Activated naive CD4-positive, alpha-beta T cell treated with anti-CD3 and anti-CD28 coated beads, Interleukin-2, amount 50 U/mL, for 72 hours (primary cell): ENCODE results near the gene CCNL2. TPM values are rescaled to one million over a fixed set of nuclear protein-coding genes. Genes with fewer than 3 reads are reported as not detected.
"Not testable (repeated sequence)": the region's sequence is repeated elsewhere in the genome, so short reads cannot be mapped to it uniquely, and the experiment has no call there.

Experiments
- ATAC-seq, 2 donors: fragments of 150-1000 bp; cut with Tn5 transposase; 2 replicates each; pipeline ENCODE4 v1.10.0; 2021; ENCODE audit warnings: mild to moderate bottlenecking in 2 of 2, moderate library complexity in 2 of 2
- DNase-seq, 2 donors: peaks; one replicate each; pipeline ENCODE4 v3.0.0; 2021 to 2022; ENCODE audit warnings: low spot score in 2 of 2
- H3K27ac Mint-ChIP-seq, 2 donors: one replicate each; pipeline ENCODE4 v1.8.0; 2022; ENCODE audit warnings: mild to moderate bottlenecking in 2 of 2, mixed read lengths in 2 of 2
- H3K36me3 Mint-ChIP-seq, 2 donors: one replicate each; pipeline ENCODE4 v1.8.0; 2022; ENCODE audit warnings: mixed read lengths in 2 of 2
- H3K9me3 Mint-ChIP-seq, 2 donors: one replicate each; pipeline ENCODE4 v1.8.0; 2022; ENCODE audit warnings: mixed read lengths in 2 of 2
- total RNA-seq, 2 donors: library from RNA; stranded (reverse); gene quantifications; one replicate each; pipeline ENCODE4 v1.2.3, GENCODE V29; 2022

Gene CCNL2
- total RNA-seq, 2 donors from 2014 or later: 108 to 174 TPM

- ATAC-seq: no peak
- DNase-seq: no peak
- peaks cover 0 to 12% of the 10 kb centered on the region in 2 donors for H3K36me3 Mint-ChIP-seq
- H3K27ac Mint-ChIP-seq: peak overlapping the region; percentile 79 to 95
- no peaks in the 10 kb centered on the region for H3K9me3 Mint-ChIP-seq
Observed at GRCh38 chr1:1373815-1374588, 25.1 kb downstream of the CCNL2 start.

- H3K27ac Mint-ChIP-seq: peak overlapping the region; percentile 14 to 95
- peaks cover 0 to 12% of the 10 kb centered on the region in 2 donors for H3K36me3 Mint-ChIP-seq
- ATAC-seq (no peak), DNase-seq (no peak)
- no peaks in the 10 kb centered on the region for H3K9me3 Mint-ChIP-seq
Observed at GRCh38 chr1:1373051-1373814, 25.9 kb downstream of the CCNL2 start.

DNA sequence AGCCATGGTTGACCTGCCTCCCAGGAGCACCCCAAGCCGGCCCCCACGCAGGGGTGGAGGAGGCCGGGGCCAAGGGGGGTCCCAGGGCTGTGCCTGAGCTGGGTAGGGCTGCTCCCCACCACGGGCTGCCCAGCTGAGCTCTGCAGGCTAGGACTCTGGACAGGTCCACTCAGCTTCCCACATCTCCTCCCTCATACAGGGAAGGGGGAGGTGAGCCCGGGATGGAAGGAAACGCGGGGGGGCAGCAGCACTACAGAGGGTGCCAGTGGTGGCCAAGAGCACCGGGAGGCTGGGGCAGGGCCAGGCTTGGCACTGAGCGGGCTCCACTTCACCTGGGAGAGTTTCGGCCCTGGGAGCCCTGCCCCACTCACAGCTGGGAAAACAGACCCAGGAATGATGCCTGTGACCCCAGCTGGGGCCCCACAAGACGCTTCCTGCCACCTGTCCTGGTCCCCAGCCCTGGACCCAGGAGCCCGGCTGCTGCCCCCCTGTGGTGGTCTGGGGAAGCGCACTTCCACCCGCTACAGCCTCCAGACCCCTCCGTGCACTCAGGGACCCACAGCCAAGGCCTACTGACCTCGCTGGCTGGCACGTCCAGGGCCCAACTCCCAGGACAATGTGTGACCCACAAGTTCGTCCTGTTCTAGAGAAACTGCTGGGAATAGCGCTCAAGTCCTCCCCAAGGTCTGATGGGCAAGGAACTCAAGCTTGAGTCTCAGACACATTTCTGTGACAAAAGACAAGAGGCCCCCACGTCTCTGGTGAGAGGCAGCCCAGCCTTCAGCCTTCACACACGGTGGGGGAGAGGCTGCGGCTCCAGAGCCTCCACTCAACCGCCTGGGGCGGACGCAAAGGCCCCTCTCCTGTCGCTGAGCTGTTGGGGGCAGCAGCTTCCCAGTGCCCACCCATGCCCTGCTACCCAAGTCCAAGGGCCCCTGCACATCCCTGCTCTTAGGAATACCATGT is 27.1 kb downstream of the CCNL2 start:
- ATAC-seq: peak; percentile 43 to 49
- DNase-seq: peak; percentile 77 to 93
- Mint-ChIP-seq H3K36me3 (peaks cover 0 to 12% of the 10 kb centered on the region in 2 donors), H3K9me3 (no peaks in the 10 kb centered on the region), H3K27ac (no peak overlapping the region)

DNA sequence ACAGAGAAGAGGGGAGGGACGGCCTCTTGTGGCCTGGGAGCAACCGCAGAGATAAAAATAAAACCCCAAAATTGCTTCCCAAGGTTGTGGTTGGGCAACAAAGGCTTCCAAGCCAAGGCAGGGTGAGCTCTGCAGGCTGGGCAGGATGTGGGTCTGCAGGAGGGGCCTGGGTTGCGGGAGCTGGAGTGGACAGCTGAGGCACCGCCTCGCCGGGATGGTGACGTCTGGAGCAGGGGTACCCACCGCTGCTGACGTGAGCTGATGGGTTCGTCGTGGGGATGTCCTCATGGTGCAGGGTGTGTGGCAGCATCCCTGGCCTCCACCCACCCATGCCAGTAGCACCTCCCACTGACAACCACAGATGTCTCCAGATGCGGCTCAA is 27.8 kb downstream of the CCNL2 start:
- Mint-ChIP-seq H3K9me3 (no peaks in the 10 kb centered on the region), H3K27ac (peak overlapping the region; percentile 36 to 53), H3K36me3 (peaks cover 0 to 12% of the 10 kb centered on the region in 2 donors)
- peak in 1 of 2 donors; percentile 72 for DNase-seq
- ATAC-seq: peak in 1 of 2 donors; percentile 39

DNA sequence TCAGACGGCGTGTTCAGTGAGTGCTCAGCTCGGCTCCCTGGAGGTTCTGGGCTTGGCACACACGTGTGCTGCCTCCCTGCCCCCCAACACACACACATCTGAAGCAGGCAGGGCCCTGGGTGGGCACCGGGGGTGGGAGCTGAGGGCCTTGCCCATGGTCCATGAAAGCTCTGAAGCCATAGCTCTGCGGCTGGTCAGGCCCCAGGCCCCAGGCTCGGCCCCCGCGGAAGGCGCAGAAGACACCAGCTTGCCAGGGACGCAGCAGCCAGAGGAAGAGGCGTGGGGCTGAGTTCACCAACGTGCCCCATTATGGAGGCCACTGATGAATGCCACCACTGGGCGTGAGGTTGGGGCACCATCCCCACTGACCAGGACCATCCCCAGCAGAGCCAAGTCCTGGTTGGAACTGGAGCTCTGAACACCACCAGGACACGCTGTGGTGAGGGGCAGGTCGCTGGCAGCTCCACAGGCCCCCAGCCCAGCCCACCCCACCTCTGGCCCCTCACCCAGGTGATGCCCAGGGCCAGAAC is 28.3 kb downstream of the CCNL2 start:
- no peaks in the 10 kb centered on the region for H3K9me3 Mint-ChIP-seq
- DNase-seq (no peak), ATAC-seq (no peak)
- peak overlapping the region; percentile 36 to 53 for H3K27ac Mint-ChIP-seq
- peaks cover 0 to 12% of the 10 kb centered on the region in 2 donors for H3K36me3 Mint-ChIP-seq

GRCh38 chr1:1370094-1370493 is 29.0 kb downstream of the CCNL2 start:
- DNase-seq, H3K36me3 Mint-ChIP-seq, H3K9me3 Mint-ChIP-seq, H3K27ac Mint-ChIP-seq, ATAC-seq: not testable (repeated sequence)

- ATAC-seq: no peak
- no peak for DNase-seq
- no peak overlapping the region for H3K27ac Mint-ChIP-seq
- H3K36me3 Mint-ChIP-seq: no peaks in the 10 kb centered on the region
- no peaks in the 10 kb centered on the region for H3K9me3 Mint-ChIP-seq
Observed at GRCh38 chr1:1367315-1367714, 31.8 kb downstream of the CCNL2 start.

- no peaks in the 10 kb centered on the region for H3K9me3 Mint-ChIP-seq
- no peak for DNase-seq
- H3K36me3 Mint-ChIP-seq: no peaks in the 10 kb centered on the region
- ATAC-seq: no peak
- no peak overlapping the region for H3K27ac Mint-ChIP-seq
Observed at GRCh38 chr1:1366699-1367066, 32.5 kb downstream of the CCNL2 start.

- DNase-seq (no peak), ATAC-seq (no peak)
- no peaks in the 10 kb centered on the region for H3K36me3 Mint-ChIP-seq
- H3K9me3 Mint-ChIP-seq: no peaks in the 10 kb centered on the region
- no peak overlapping the region for H3K27ac Mint-ChIP-seq
Observed at GRCh38 chr1:1365875-1366698, 33.0 kb downstream of the CCNL2 start.

GRCh38 chr1:1364266-1364665 is 34.9 kb downstream of the CCNL2 start:
- Mint-ChIP-seq H3K9me3 (no peaks in the 10 kb centered on the region), H3K36me3 (no peaks in the 10 kb centered on the region), H3K27ac (no peak overlapping the region)
- ATAC-seq (no peak), DNase-seq (no peak)

- no peak for DNase-seq
- no peak overlapping the region for H3K27ac Mint-ChIP-seq
- H3K9me3 Mint-ChIP-seq: no peaks in the 10 kb centered on the region
- ATAC-seq: no peak
- H3K36me3 Mint-ChIP-seq: no peaks in the 10 kb centered on the region
Observed at GRCh38 chr1:1361982-1362423, 37.1 kb downstream of the CCNL2 start.

GRCh38 chr1:1361233-1361981 is 37.7 kb downstream of the CCNL2 start:
- H3K27ac Mint-ChIP-seq: no peak overlapping the region
- DNase-seq (no peak), ATAC-seq (no peak)
- H3K36me3 Mint-ChIP-seq: no peaks in the 10 kb centered on the region
- H3K9me3 Mint-ChIP-seq: no peaks in the 10 kb centered on the region

DNA sequence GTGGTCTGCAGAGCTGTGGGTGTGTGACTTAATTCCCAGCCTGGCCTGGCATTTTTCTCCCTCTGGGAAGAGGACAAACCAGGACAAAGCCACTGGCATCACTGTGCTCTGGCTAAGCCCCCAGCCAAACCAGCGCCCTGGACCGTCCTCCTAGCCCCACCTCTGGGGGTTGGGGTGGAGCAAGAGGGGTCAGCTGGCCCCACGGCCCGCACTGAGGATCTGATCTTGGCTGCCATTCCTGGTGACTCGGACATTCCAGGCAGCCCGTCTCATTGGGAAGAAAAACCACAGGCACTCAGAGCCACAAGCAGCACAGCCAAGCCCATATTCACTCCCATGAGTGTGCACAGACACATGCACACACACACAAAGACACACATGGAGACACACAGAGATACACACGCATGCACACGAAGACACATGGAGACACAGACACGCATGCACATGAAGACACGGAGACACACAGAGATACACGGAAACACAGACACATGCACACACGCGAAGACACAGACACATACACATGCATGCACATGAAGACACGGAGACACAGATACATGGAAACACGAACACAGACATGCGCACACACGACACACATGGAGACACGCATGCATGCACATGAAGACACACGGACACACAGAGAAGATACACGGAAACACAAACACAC is 38.5 kb downstream of the CCNL2 start:
- H3K9me3 Mint-ChIP-seq: no peaks in the 10 kb centered on the region
- no peak for DNase-seq

DNA sequence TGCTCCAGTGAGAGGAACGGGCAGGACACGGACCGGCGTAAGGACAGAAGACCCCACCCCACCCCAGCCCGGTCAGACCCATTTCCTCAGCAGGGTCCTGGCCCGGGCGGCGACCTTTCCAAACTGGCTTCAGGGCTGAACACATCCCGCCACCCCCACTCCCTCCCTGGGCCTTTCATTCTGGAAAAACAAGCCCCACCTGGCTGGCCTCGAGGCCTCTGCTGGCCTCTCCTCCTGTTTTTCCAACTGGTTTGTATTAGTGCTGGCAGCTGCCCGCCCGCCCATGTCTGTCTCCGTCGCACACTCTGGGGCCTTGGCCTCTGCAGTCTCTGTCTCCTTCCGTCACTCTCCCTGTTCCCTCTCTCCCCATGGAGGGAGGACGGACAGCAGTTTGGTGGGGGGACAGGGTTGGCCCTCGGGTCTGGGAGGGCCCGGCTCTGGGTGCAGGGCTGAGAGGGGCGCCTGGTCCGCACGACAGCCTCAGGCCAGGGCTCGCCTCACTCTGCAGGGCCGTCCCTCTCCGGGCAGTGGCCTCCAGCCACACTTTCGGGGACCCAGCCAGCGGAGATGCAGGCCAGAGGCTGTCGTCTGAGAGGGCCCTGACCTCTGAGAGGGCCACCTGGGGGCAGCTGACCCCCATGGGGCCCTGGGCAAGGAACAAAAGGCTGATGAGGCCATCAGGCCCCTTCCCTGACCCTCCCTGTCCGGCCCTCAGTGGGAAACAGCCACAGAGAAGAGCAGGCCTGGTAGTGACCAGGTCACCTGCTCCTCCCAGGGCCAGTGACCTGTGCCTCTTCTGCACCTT is 39.3 kb downstream of the CCNL2 start:
- ATAC-seq (no peak), DNase-seq (no peak)
- Mint-ChIP-seq H3K9me3 (no peaks in the 10 kb centered on the region), H3K36me3 (no peaks in the 10 kb centered on the region), H3K27ac (no peak overlapping the region)

More for the DNA sequence above, 38.5 kb downstream of the CCNL2 start:
- ATAC-seq: no peak
- no peak overlapping the region for H3K27ac Mint-ChIP-seq
- no peaks in the 10 kb centered on the region for H3K36me3 Mint-ChIP-seq
